Ammon's horn (tissue), 1 donor: ENCODE data around the gene TPCN1.
A peak's percentile ranks its signal among the peaks of the same experiment; 100 is the strongest.

ENCODE experiments used
- DNase-seq: peaks from one replicate; pipeline ENCODE4 v3.0.0-alpha.2; 2016; ENCODE audit warnings: low spot score

TPCN1 gene

GRCh38 chr12:113339540-113339939 is 118.3 kb downstream of the TPCN1 start:
- DNase-seq = no peak

- DNase-seq = no peak
These were observed 118.8 kb downstream of the TPCN1 start for GRCh38 chr12:113340061-113340460.

DNA sequence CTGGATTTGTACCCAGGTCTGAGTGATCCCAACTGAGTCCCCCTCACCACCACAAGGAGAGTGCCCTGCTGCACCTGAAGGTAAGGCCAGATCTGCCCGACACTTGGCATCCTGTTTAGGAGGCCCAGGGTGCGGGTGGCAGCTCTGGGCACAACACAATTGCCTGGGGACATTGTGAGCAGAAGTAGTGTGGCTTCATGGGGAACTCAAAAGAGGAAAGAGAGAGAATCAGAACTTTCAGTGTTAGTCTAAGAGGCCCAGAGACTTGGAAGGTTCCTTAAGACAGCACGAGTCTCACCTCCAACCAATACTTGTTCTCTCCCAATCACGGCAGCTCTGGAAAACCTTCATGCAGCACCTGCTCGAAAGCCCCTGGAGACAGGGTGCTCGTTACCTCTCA is 120.3 kb downstream of the TPCN1 start:
- peak; percentile 29 for DNase-seq

GRCh38 chr12:113345318-113345717 is 124.1 kb downstream of the TPCN1 start:
- DNase-seq = no peak

DNA sequence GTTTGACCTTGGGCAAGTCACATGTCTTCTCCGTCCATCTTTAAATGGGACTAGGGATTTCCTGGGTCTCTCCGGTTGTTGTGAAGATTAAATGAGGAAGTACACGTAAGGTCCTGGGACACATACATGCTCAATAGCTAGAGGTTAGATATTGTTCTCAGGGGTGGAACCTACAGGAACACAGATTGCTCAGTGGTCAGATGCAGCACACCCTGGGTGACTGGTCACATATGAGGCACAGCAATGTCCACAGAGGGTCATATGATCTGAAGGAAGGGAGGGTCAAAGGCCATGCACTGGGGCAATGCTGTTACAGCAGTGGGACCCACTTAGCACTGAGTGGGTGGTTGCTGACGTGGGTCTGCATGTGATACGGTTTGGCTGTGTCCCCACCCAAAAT is 125.1 kb downstream of the TPCN1 start:
- DNase-seq = no peak

- DNase-seq = no peak
These were observed 125.8 kb downstream of the TPCN1 start for GRCh38 chr12:113347107-113347506.

DNA sequence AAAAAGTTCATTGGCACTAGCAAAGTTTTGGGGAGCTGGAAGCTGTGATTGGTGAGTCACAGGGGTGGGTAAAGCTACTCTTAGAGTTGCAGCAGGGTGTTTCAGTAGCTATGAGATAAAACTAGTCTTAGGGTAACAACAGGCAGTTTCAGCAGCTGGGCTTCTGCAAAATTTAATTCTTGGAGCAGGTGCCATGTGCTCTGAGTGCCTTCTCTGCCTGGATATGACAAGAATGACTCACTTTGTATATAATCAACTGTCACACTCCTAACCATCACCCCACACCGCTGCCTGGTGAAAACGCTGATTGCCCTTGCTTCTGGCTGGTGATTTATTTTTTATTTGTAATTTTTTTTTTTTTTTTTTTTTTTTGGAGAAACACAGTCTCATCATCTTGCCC is 126.6 kb downstream of the TPCN1 start:
- DNase-seq = no peak
